Activated naive CD4-positive, alpha-beta T cell treated with anti-CD3 and anti-CD28 coated beads, Interleukin-2, amount 10 ng/mL, durations not matched to agents 7 days and 5 days (primary cell): ENCODE data around the gene MED29.
A peak's percentile ranks its signal among the peaks of the same experiment; 100 is the strongest.

Source experiments
- CTCF ChIA-PET: fragments of 350-600 bp; sonication (Branson Sonifier 250); formaldehyde crosslinking; loops from one replicate; lab custom pipeline; 2021; ENCODE audit warnings: antibody characterized with exemption; lab: Charles Lee
- DNase-seq: peaks from one replicate; pipeline ENCODE4 v3.0.0-alpha.2; 2020
- H3K27ac Mint-ChIP-seq: one replicate; pipeline ENCODE4 v1.8.0; 2021; ENCODE audit warnings: mild to moderate bottlenecking, moderate library complexity, mixed read lengths
- H3K27me3 Mint-ChIP-seq: one replicate; pipeline ENCODE4 v1.8.0; 2021; ENCODE audit warnings: mild to moderate bottlenecking, mixed read lengths
- H3K36me3 Mint-ChIP-seq: one replicate; pipeline ENCODE4 v1.8.0; 2021; ENCODE audit warnings: mixed read lengths
- H3K4me1 Mint-ChIP-seq: one replicate; pipeline ENCODE4 v1.8.0; 2021; ENCODE audit warnings: mixed read lengths
- H3K4me3 Mint-ChIP-seq: one replicate; pipeline ENCODE4 v1.8.0; 2021; ENCODE audit warnings: mild to moderate bottlenecking, moderate library complexity, mixed read lengths
- H3K9me3 Mint-ChIP-seq: one replicate; pipeline ENCODE4 v1.8.0; 2021; ENCODE audit warnings: mixed read lengths

Gene MED29

DNA sequence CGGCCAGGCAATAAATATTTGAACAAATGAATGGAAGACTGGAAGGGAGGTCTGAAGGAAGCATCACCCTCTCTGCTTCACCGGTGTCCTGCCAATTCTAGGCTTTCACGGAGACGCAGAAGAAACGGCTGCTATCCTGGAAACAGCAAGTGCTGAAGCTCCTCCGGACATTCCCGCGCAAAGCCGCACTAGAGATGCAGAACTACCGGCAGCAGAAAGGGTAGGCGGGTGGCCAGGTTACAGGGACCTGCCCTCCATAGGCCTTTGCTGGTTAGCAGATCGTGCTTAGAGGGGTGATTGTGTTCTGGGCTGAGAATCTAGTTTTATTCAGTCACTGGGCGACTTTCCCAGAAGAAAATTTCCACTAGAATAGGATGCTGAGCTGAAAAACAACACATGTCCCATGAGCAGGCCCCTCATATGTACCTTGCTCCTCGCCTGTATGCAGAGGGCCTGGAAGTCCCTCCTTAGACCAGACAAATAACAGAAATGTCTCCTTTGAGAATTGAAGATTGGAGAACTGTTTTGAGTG is 11.2 kb upstream of the MED29 start:
- no peak overlapping the region for H3K27ac Mint-ChIP-seq
- no peaks in the 10 kb centered on the region for H3K4me1 Mint-ChIP-seq
- H3K4me3 Mint-ChIP-seq: no peak overlapping the region
- CTCF ChIA-PET: no interaction called here
- no peak for DNase-seq
- peaks cover 40% of the 10 kb centered on the region for H3K36me3 Mint-ChIP-seq
- H3K27me3 Mint-ChIP-seq: no peaks in the 10 kb centered on the region
- H3K9me3 Mint-ChIP-seq: no peaks in the 10 kb centered on the region

DNA sequence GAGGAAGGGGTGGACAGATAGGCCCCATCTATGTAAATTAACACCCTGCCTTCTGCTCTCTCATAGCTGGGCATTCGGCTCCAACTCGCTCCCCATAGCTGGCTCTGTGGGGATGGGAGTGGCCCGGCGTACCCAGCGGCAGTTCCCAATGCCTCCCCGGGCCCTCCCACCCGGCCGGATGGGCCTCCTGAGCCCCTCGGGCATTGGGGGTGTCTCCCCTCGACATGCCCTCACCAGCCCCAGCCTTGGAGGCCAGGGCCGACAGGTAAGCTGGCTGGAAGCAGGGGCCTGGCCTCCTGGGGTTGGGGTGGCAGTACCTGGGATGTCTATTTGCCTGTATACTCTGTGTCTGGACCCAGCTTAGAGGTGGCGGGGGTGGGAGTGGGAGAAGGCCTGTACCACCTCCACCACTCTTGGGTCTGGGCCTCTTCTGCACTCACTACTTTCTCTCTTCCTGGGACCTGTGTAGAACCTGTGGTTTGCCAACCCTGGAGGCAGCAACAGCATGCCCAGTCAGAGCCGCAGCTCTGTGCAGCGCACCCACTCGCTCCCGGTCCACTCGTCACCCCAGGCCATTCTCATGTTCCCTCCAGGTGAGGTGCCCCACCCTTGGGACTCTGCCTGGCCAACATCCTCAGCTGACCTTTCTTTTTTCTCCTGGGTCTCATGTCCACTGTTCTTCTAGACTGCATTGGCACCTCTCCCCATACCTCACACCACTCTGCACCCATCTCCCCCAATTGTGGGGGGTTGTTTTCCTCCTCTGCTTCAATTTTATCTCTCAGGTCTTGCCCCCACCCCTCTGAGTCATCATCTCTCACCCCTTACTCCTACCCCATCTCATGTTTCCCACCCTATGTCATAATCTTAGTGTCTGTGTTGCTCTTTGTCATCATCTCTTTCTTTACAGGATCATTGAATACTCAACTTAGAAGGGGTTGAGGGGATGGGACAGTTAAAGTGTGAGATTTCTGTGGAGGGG is 10.4 kb upstream of the MED29 start:
- no peak overlapping the region for H3K4me3 Mint-ChIP-seq
- H3K4me1 Mint-ChIP-seq: no peaks in the 10 kb centered on the region
- H3K36me3 Mint-ChIP-seq: peaks cover 47% of the 10 kb centered on the region

GRCh38 chr19:39381910-39382611 is 9.1 kb upstream of the MED29 start:
- no peak for DNase-seq
- H3K27ac Mint-ChIP-seq: peak overlapping the region; percentile 82
- no peaks in the 10 kb centered on the region for H3K9me3 Mint-ChIP-seq
- no peak overlapping the region for H3K4me3 Mint-ChIP-seq
- H3K27me3 Mint-ChIP-seq: no peaks in the 10 kb centered on the region
- CTCF ChIA-PET: no interaction called here
- peaks cover 57% of the 10 kb centered on the region for H3K36me3 Mint-ChIP-seq
- H3K4me1 Mint-ChIP-seq: no peaks in the 10 kb centered on the region

More for the DNA sequence above, 10.4 kb upstream of the MED29 start:
- Mint-ChIP-seq H3K27ac (peak overlapping the region; percentile 11), H3K9me3 (no peaks in the 10 kb centered on the region), H3K27me3 (no peaks in the 10 kb centered on the region)
- no peak for DNase-seq
- CTCF ChIA-PET: no interaction called here

DNA sequence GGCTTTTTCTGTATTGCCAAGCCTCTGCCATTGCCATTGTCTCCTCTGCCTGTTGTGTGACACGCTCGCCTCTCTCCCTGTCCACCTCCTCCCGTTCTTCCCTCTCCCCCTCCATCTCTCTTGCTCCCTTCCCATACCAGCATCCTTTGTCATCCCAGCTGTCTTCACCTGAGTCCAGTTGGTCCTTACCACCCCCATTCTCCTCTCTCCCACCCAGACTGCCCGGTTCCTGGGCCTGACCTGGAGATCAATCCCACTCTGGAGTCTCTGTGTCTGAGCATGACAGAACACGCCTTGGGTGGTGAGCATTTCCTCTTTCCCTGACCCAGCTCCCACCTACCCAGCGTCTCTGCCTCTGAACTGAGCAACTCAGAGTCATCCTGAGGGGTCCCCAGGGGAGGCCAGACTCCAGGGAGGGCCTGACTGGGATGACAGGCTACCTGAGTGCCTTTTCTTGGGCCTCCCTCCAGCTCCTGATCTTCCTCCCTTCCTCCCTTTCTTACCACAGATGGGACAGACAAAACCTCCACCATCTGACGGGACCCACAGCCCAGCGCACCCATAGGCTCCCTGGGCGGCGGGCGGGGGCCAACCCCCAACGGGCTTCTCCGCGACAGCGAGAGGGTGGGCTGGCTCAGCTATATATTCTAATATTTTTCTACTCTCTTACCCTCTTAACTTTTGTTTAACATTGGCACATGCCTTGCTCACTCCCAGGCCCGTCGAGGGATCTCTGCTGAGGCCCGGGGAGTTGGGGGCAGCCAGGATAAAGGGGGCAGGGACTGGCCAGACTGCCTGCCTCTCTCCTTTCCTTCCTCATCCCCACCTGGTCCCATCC is 8.0 kb upstream of the MED29 start:
- Mint-ChIP-seq H3K4me3 (no peak overlapping the region), H3K27me3 (no peaks in the 10 kb centered on the region), H3K36me3 (peaks cover 53% of the 10 kb centered on the region), H3K9me3 (no peaks in the 10 kb centered on the region), H3K27ac (peak overlapping the region; percentile 52), H3K4me1 (no peaks in the 10 kb centered on the region)
- CTCF ChIA-PET: no interaction called here
- DNase-seq: no peak

- Mint-ChIP-seq H3K27ac (no peak overlapping the region), H3K4me1 (peaks cover 6% of the 10 kb centered on the region), H3K36me3 (peaks cover 59% of the 10 kb centered on the region), H3K4me3 (no peak overlapping the region), H3K27me3 (no peaks in the 10 kb centered on the region), H3K9me3 (no peaks in the 10 kb centered on the region)
- DNase-seq: no peak
- CTCF ChIA-PET: no interaction called here
These were observed 6.2 kb upstream of the MED29 start for GRCh38 chr19:39384839-39385568.

- H3K27me3 Mint-ChIP-seq: no peaks in the 10 kb centered on the region
- no peak for DNase-seq
- H3K27ac Mint-ChIP-seq: peak overlapping the region; percentile 30
- peaks cover 10% of the 10 kb centered on the region for H3K4me1 Mint-ChIP-seq
- no peak overlapping the region for H3K4me3 Mint-ChIP-seq
- H3K9me3 Mint-ChIP-seq: no peaks in the 10 kb centered on the region
- H3K36me3 Mint-ChIP-seq: peaks cover 60% of the 10 kb centered on the region
- CTCF ChIA-PET: no interaction called here
These were observed 5.4 kb upstream of the MED29 start for GRCh38 chr19:39385629-39386411.

DNA sequence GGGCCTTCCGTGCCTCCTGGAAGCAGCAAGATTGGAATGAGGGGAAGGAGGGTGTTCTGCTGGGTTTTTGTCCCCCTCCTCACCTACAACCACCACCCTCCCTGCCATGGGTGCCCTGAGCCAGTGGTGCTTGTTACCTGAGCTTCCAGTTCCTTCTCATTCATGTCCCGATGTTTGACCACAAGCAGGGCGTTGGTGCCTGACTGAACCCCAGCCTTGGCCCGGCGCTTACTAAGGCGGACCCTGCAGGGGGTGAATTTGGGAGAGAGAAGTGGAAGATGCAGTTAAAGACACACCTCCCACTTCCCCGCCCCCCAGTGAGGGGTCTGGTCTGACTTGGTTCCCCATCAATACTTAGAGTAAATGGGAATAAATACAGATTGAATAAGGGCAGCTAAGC is 4.6 kb upstream of the MED29 start:
- CTCF ChIA-PET: no interaction called here
- H3K4me1 Mint-ChIP-seq: peaks cover 15% of the 10 kb centered on the region
- peaks cover 57% of the 10 kb centered on the region for H3K36me3 Mint-ChIP-seq
- no peak overlapping the region for H3K27ac Mint-ChIP-seq
- no peaks in the 10 kb centered on the region for H3K9me3 Mint-ChIP-seq
- H3K27me3 Mint-ChIP-seq: no peaks in the 10 kb centered on the region
- H3K4me3 Mint-ChIP-seq: no peak overlapping the region
- DNase-seq: no peak

DNA sequence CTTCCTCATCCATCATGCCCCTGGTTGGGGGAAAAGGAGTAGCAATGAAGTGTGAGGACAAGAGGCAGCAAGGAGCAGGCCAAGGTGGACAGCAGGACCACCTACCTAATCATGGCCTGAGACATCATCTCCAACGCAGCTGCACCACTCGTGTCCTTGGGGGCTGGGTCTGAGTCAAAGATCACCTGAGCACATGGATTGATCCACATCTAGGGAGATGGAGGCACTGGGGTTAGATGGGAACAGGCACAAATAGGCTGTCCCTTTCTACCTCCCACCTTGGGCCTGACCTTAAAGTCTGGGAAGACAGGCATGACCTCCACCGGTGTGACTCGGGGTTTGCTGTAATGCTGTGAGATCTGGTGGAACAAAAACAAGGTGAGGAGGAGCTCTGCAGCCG is 2.5 kb upstream of the MED29 start:
- Mint-ChIP-seq H3K9me3 (no peaks in the 10 kb centered on the region), H3K27ac (no peak overlapping the region), H3K36me3 (peaks cover 56% of the 10 kb centered on the region), H3K4me1 (peaks cover 30% of the 10 kb centered on the region), H3K27me3 (no peaks in the 10 kb centered on the region), H3K4me3 (no peak overlapping the region)
- no peak for DNase-seq
- CTCF ChIA-PET: no interaction called here

- Mint-ChIP-seq H3K27me3 (no peaks in the 10 kb centered on the region), H3K4me3 (peak overlapping the region; percentile 94), H3K27ac (peak overlapping the region; percentile 99), H3K4me1 (peaks cover 33% of the 10 kb centered on the region), H3K9me3 (no peaks in the 10 kb centered on the region), H3K36me3 (peaks cover 57% of the 10 kb centered on the region)
- CTCF ChIA-PET: no interaction called here
- no peak for DNase-seq
These were observed 1.4 kb upstream of the MED29 start for GRCh38 chr19:39389631-39390414.

GRCh38 chr19:39390451-39390750 is 777 bp upstream of the MED29 start:
- peaks cover 37% of the 10 kb centered on the region for H3K4me1 Mint-ChIP-seq
- DNase-seq: peak; percentile 89
- H3K36me3 Mint-ChIP-seq: peaks cover 59% of the 10 kb centered on the region
- CTCF ChIA-PET: interaction anchor here (3.6 kb wide), 1 partner anchor 21 kb away, joined by 17 read pairs; the partner anchor contains the start of gene PLEKHG2
- no peaks in the 10 kb centered on the region for H3K9me3 Mint-ChIP-seq
- peak overlapping the region; percentile 99 for H3K27ac Mint-ChIP-seq
- H3K4me3 Mint-ChIP-seq: peak overlapping the region; percentile 94
- no peaks in the 10 kb centered on the region for H3K27me3 Mint-ChIP-seq

DNA sequence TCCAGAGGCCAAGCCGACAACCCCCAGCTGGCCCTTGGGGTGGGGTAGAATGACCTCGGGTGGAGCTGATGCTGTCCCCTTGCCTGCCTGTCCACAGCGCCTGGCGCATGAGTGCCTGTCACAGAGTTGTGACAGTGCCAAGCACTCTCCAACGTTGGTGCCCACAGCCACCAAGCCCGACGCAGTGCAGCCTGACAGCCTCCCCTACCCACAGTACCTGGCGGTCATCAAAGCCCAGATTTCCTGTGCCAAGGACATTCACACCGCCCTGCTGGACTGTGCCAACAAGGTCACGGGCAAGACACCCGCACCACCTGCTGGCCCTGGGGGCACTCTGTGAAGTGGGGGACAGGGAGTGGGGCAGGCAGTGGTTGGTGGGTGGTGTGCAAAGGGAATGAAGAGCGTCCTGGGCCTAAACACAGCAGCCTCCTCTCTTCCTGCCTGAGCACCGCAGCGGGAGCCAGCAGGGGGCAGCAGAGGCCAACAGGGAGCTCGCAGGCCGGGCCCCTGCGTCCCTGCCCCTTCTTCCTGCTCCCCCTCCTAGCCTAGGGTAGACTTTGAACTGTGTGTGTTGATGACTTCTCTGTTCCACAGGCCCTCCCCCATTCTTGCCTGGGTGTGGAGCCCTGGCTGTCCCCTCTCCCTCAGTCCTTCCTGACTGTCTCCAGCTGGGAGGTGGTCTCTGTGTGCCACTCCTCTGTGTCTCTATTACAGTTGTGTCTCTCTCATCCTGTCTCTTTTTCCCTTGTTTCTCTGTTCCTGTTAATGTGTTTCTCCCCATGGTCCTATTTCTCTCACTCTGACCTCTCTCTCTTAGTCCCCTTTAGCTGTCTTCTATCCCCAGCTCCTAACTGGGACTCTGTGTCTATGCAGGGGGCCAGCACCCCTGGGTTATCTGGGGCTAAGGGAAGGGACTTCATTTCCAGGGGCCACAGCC is 6.5 kb downstream of the MED29 start:
- CTCF ChIA-PET: interaction anchor here (0.8 to 5.3 kb wide), 15 partner anchors 10 to 288 kb away, joined by 3 to 96 read pairs (median 4); partner anchors contain the start of genes EID2B, PLEKHG2, RPS16 and ZFP36
- Mint-ChIP-seq H3K9me3 (no peaks in the 10 kb centered on the region), H3K36me3 (peaks cover 30% of the 10 kb centered on the region), H3K4me3 (peak overlapping the region; percentile 47), H3K4me1 (peaks cover 73% of the 10 kb centered on the region), H3K27ac (peak overlapping the region; percentile 96), H3K27me3 (no peaks in the 10 kb centered on the region)
- peak; percentile 96 for DNase-seq
